NAMALWA (cell line): Measurements from ENCODE around the gene PPM1M.
"Not testable (repeated sequence)": the region's sequence is repeated elsewhere in the genome, so short reads cannot be mapped to it uniquely, and the experiment has no call there.

Source experiments
- DNase-seq: peaks from one replicate; pipeline ENCODE4 v3.0.0-alpha.2; 2015; ENCODE audit warnings: low spot score

PPM1M gene

DNA sequence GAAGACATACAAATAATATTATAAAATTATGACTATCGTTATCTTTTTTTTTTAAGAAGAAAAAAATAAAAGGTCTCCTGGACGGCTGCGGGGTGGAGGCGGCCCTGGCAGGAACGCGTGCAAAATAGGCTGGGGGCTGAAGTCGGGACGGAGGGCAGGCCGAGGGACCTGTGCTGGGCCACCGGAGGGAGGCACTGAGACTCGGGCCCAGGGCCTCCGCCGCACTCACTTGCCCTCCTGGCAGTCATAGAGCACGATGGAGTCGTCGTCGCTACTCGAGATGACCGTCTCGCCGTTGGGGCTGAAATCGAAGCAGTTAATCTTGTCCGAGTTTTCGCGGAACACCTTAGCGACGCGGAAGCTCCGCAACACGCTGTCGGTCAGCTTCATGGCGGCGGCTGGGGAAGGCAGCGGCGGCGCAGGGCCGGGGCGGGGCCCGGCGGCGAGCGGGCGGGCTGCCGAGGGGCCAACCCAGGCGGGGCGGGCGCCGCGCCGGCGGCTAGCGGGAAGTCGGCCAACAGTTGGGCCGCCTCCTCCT is 32.5 kb downstream of the PPM1M start:
- DNase-seq, result peak; percentile 55

DNA sequence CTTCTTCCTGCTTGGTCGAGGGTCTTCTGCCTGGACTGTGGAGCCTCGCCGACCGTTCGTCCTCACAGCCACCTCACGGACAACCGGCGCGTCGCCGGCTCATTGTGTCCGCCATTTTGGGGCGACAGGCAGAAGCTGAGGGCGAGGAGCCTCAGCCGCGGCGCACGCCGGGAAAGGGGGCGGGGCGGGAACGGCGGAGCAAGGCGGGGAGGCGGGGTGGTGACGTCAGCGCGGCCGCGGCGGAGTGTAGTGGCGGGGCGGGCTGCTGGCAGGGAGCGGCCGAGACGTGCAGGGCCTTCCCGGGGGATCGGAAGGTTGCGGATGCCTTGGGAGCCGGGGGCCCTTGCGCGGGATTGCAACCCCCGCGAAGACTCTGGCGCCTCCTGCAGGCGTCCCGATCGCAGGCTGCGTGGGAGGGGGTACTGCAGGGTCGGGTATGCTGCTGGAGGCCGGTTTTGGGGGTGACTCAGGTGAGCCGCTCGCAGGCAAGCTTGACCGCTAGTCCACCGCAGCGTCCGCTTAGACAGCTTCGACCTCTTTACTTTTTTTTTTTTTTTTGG is 33.0 kb downstream of the PPM1M start, which contains the start of gene WDR82:
WDR82 (minus strand) TSS at position 140 of the 560 bp plus-strand sequence. CDS start 288 bp downstream, outside the sequence.
- DNase-seq, result peak; percentile 81

DNA sequence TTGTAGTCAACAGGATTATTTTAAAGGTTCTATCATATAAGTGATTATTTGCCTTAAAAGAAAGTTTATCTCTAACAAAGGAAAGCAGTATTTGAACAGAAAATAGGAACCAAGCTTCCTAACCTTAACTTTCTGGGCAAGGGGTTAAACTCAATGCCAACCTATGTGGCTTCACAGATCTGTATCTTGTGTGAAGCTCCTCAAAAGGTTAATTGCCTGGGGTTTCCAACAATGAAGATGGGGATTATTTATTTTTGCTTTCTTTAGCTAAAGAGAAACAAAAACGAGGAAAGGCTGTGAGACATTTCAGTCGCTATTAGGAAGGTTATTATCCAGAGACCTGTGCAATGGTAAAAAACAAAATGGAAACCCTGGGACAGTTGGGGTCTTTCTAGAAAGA is 34.0 kb downstream of the PPM1M start:
- no peak for DNase-seq

DNA sequence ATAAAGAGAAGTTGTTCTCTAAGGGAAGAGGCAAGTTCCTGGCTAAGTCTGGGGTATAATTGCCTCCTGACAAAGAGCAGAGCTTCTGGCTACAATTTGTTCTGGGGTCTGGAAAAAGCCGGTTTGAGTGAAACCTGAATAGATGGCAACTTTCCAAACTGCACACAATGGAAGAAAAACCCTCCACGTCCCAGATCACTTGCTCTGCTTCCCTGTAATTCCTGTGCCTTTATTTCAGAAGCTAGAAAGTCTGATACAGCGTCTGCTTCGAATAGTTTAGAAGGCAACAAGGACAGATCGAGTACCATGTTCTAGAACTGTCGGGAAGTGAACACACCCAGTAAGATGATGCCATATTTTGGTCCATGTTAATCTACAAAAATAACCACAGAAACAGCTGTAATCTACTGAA is 34.5 kb downstream of the PPM1M start:
- no peak for DNase-seq

DNA sequence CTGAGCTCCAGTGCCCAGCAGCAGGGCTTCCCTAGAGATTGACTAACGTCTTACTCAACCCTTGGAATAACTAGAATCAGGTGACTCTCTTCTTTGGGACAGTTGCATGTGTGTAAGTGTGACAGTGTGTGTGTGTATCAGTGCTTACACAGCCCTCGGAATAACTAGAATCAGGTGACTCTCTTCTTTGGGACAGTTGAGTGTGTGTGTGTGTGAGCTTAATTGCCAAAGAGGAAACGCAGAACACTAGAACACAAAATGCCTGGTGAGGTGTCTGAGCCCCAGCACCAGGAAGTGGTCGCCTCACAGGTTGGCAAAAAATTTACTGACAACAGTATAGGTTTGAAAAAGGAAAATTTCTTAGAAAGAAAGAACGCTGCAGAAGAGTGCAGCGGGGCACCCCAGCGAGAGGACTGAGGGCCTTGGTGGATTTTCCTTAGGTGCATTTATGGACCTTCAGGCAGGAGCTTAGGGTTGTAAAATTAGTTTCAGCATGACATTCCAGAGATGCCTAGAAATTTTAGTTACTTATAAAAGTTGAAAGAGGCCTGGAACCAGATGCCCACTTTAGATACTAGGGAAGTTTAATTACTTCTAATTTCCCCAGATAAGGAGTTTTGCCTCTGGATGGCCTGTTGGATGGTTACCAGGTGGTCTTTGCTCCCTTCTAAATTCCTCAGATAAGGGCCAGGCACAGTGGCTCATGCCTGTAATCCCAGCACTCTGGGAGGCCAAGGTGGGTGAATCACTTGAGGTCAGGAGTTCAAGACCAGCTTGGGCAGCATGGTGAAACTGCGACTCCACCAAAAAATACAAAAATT is 36.6 kb downstream of the PPM1M start:
- DNase-seq, result no peak

DNA sequence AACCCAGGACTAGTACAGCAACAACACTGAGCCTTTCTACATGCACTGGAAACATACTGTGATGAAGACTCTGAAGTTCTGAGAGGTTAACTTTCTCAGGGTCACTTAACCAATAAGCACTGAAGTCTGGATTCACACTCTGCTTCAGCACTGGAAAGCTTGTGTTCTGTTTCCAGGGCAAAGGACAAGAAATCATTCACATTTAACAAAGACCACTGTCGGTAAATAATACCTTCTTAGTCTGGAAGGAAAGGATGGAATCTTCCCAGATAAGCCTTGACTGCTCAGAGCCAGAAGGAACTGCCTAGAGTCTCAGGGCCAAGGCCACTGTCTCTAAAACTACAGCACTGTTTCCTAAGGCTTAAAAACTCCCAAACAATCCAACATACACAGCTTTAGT is 37.7 kb downstream of the PPM1M start:
- no peak for DNase-seq

DNA sequence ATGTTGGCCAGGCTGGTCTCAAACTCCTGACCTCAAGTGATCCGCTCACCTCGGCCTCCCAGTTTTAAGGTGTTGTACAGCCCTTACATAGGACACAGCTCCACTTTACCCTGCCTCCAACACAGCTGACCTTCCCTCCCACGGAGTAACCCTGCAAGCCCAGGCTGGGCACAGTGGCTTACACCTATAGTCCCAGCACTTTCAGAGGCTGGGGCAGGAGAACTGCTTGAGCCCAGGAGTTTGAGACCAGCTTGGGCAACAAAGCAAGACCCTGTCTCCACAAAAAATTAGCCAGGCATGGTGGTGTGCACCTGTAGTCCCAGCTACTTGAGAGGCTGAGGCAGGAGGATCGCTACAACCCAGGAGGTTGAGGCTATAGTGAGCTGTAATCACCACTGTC is 38.5 kb downstream of the PPM1M start:
- DNase-seq, result not testable (repeated sequence)

DNA sequence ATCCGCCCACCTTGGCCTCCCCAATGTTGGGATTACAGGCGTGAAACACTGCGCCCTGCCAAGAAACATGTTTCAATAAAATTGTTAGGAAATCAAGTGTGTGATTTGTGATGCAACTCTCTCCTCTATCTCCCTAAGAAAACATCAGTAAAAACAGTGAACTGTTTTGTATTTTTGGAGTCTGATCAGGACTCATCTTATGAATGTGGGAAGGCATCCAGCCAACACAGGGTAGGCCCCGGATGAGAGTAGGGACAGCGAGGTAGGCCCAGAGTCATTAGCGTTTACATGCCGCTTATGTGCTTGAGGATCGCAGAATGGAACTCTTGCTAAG is 41.2 kb downstream of the PPM1M start:
- no peak for DNase-seq

DNA sequence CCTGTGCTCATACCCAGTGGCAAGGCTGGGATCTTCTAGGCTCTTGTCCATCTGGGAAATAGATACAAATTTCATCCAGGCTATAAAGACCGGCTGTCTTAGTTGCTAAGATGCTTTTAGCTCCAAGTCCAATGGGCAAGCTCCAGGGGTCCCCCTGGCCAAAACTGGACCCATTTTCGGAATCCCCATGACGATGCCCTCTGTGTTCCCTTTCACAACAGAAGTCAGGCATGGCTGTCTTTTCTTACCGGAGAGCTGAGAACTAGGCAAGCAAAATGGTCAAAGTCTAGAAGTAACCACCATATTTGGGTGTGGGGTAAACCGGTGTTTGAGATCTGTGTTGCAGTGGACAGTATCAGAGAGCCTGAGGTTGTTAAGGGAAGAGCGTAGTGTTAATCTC is 43.1 kb downstream of the PPM1M start:
- DNase-seq, result no peak

DNA sequence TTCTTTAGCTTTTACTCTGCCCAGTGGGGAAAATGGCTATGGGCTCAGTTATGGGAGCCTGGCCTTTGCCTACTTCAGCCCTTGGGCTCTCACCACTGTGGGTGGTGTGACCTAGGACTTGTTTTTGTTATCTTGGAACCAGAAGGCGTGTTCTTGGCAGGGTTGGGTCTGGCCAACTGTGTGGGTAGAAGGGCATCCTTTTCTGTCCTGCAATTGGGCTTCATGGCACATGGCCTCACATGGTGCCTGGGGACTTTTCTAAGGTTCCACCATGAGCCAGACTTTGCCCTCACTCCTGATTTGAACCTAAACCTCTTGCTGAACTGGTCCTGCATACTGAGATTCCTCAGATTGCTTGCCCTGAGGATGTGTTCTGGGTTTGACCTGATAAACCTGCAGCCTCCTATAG is 43.8 kb downstream of the PPM1M start:
- no peak for DNase-seq

DNA sequence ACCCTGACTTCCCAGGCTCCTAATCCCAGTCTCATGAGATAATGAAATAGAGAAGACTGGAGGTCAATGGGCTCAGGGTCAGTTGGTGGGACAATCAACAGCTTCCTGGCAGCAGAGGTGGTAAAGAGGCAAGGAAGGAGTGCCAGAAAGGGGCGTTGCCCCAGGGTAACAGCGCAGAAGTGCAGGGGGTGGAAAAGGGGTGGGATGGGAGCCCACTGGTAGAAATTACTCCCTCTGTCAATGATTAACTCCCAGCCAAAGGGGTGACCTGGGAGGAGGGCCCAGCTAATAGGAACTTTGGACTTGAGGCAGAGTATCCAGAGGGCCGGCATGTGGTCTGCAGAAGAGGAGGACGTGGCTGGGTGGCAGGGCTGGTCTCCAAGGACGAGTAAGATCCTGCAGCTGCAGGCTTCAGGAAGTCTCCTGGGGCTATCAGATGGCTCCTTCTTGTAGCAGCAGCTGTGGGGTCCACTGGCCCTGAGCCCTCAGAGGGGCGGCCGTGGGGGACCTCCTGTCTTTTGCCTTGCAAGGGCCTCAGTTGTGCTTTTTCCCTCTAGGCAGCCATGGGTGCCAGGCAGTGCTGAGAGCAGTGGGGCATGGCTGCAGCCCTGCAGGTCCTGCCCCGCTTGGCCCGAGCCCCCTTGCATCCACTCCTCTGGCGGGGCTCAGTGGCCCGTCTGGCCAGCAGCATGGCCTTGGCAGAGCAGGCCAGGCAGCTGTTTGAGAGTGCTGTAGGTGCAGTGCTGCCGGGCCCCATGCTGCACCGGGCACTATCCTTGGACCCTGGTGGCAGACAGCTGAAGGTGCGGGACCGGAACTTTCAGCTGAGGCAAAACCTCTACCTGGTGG is 44.4 kb downstream of the PPM1M start:
- no peak for DNase-seq

DNA sequence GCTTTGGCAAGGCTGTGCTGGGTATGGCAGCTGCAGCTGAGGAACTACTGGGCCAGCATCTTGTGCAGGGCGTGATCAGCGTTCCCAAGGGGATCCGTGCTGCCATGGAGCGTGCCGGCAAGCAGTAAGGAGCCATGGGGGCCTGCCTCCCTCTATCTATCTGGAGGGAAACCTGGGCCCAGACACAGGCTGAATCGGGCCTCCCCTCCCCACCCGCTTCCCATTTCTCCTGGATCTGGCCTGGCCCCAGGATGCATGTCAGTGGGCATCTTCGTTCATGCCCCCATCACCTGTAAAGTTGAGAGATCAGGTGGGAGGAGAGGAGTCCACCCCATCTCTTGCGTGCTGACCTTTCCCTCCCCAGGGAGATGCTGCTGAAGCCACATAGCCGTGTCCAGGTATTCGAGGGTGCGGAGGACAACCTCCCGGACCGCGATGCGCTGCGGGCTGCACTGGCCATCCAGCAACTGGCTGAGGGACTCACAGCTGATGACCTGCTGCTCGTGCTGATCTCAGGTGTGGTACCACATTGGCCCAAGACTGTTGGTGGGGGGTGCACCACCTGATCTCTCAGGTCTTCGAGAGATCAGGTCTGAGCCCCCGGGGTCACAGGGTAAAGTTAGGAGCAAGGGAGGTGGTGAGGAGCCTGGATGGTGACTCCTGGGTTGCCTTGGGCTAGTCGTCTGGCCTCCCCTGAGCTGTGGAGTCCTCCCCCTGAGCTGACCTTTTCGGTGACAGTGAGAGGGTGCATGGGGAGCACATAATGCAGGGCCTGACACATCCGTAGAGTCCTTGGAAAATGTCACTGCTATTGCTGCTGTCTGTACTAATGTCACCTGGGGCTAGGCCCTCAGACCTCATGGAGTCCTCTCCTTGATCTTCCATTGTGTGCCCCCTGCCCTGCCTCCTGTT is 45.3 kb downstream of the PPM1M start:
- no peak for DNase-seq

DNA sequence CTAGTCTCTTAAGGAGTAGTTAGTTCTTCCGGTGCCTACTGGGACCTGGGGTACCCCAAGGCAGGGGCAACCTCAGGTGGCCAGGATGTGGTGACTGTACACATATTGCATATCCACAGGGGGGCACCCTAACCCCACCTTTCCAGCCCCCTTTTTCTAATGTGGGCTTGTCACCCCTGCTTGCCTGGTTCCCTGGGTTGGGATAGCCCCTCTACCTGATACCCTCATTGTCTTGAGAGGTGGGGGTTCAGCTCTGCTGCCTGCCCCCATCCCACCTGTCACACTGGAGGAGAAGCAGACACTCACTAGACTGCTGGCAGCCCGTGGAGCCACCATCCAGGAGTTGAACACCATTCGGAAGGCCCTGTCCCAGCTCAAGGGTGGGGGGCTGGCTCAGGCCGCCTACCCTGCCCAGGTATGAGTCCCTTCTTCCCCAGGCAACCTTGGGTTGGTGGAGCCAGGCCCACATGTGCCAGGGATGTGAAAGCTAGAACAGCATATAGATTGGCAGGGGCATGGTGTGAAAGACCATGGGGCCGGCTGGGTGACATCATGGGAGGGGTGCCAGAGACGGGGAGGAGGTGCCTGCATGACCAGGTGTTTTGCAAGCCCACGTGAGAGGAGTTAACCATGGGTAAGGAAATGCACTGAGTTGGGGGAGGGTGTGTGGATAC is 46.1 kb downstream of the PPM1M start:
- DNase-seq, result peak; percentile 46

DNA sequence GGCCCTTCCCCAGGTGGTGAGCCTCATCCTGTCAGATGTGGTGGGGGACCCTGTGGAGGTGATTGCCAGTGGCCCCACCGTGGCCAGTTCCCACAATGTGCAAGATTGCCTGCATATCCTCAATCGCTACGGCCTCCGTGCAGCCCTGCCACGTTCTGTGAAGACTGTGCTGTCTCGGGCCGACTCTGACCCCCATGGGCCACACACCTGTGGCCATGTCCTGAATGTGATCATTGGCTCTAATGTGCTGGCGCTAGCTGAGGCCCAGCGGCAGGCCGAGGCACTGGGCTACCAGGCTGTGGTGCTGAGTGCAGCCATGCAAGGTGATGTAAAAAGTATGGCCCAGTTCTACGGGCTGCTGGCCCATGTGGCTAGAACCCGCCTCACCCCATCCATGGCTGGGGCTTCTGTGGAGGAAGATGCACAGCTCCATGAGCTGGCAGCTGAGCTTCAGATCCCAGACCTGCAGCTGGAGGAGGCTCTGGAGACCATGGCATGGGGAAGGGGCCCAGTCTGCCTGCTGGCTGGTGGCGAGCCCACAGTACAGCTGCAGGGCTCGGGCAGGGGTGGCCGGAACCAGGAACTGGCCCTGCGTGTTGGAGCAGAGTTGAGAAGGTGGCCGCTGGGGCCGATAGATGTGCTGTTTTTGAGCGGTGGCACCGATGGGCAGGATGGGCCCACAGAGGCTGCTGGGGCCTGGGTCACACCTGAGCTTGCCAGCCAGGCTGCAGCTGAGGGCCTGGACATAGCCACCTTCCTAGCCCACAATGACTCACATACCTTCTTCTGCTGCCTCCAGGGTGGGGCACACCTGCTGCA is 46.9 kb downstream of the PPM1M start:
- DNase-seq, result no peak

DNA sequence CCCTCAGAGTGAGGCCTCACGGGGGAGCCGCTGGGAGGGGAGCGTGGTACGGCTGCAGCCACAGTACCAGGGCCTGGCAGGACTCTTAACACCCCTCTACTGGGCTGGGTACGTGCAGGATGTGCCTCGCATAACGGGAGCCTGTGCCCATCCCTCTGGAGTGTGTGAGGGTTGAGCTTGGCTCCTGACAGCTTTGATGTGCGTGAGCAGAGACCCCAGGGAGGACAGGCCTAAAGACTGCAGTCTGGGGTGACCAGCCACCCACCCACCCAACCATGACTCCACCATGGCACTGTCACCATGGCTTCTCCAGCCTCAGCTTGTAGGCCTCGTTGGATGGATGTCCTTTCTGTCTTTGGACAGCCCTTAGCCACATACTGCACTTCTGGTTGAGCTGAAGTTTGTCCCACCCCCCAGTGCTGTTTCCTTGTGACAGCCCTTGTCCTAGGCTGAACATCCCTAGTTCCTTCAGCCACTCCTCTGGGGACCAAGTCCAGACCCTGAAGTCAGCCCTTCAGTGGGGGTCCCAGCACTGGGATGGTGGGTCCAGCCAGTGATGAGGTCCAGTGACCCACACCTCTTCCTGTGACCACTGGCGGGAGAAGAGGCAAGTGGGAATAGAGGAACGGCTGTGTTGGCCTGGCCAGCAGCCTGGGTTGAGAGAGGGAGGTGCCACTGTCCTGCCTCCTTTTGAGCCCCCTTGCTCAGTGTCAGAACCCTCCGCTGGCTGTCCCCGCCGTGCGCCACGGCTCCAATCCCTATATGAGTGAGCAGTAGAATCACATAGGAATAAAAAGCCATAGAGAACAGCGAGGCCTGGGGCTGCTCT is 48.1 kb downstream of the PPM1M start:
- no peak for DNase-seq

DNA sequence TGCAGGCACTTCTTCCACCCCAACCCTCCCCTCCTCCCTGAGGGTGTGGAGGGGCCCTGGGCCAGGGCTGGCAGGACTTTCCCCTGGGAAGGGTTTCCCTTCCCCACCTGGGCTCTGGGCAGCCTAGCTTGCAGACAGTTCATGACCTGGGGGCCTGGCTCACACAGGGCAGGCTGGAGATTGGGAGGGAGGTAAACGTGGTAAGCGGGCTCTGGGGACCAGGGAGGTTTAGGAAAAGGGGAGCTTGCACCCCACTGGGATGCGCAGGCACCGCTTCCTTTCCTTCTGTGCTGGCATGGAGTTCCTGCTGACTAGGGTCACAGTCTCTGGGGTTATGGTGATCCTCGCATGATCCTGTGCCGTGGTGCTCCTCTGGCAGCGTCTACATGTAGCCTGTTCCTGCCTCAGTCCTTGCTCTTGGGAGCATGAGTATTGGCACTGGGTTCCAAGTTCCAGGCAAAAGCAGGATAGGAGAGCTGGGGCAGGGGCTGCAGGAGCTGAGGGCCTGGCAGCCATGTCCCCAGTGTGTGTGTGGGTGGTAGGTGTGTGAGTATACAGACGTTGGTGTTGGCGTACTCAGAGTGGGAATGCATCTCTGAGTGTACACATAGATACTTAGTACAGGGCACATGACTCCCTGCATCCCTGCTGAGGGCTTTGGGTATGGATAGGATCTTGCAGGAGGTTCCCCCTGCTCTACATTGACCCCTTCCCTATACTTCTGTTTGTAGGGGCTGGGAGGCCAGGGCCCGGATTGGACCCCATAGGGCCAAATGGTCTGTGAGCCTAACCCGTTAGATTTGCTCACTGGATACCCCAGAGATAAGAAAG is 49.0 kb downstream of the PPM1M start:
- DNase-seq, result no peak

DNA sequence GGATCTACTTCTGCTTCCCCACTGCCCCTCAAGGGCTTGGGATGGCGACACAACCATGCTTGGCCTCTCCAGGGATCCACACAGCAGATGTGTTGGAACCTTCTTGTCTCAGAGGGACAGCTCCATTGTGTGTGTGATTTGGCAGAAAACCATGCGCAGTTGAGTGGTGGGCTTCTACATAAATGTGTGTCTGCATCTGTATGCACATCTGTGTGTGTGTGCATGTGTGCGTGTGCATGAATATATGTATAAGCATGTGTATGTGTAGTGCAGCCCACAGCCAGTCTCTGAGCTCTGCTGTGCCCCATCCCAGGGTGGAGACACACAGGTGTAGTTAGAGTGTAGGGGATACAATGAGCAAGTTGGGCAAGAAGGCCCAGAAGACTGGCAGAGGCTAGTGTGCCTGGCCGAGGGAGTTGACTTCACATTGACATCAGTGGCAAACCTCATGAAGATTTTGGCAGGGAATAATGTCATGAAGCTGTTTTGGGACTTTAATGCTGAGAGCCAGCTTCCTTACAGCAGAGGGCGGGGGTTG is 50.2 kb downstream of the PPM1M start:
- DNase-seq, result no peak
